Measurements from ENCODE around the gene TADA2A. TPM values are rescaled to one million over a fixed set of nuclear protein-coding genes. Genes with fewer than 3 reads are reported as not detected.
"Not testable (repeated sequence)": the region's sequence is repeated elsewhere in the genome, so short reads cannot be mapped to it uniquely, and the experiment has no call there.

The TADA2A gene
- polyA plus RNA-seq, 1 donor: 22.3 TPM

- not testable (repeated sequence) for H3K27me3 ChIP-seq (ENCODE audit: control insufficient read depth, insufficient read depth, low read length); DNase-seq; H3K36me3 ChIP-seq (ENCODE audit: control insufficient read depth, insufficient read depth, low read length); H3K4me3 ChIP-seq (ENCODE audit: low read length); H3K4me1 ChIP-seq (ENCODE audit: control insufficient read depth, insufficient read depth, low read length); H3K27ac ChIP-seq (ENCODE audit: low read length); H3K9me3 ChIP-seq (ENCODE audit: control insufficient read depth, low read depth, low read length)
- WGBS (ENCODE audit: insufficient coverage, low lambda C conversion rate): no CpG with 5 or more reads among the region's 3 CpGs
Measured at GRCh38 chr17:37457801-37458200, 51.1 kb downstream of the TADA2A start.

- peaks cover 10% of the 10 kb centered on the region for H3K36me3 ChIP-seq (ENCODE audit: control insufficient read depth, insufficient read depth, low read length)
- WGBS (ENCODE audit: insufficient coverage, low lambda C conversion rate): 100% methylated on average over 1 of the region's 3 CpGs
- no peaks in the 10 kb centered on the region for H3K9me3 ChIP-seq (ENCODE audit: control insufficient read depth, low read depth, low read length)
Measured at GRCh38 chr17:37458805-37459204, 52.1 kb downstream of the TADA2A start.

GRCh38 chr17:37461668-37462067 lies 55.0 kb downstream of the TADA2A start:
- no CpG with 5 or more reads among the region's 3 CpGs for WGBS (ENCODE audit: insufficient coverage, low lambda C conversion rate)
- no peak overlapping the region for H3K4me3 ChIP-seq (ENCODE audit: low read length)
- H3K27me3 ChIP-seq (ENCODE audit: control insufficient read depth, insufficient read depth, low read length): no peaks in the 10 kb centered on the region
- peaks cover 28% of the 10 kb centered on the region for H3K36me3 ChIP-seq (ENCODE audit: control insufficient read depth, insufficient read depth, low read length)
- no peak overlapping the region for H3K27ac ChIP-seq (ENCODE audit: low read length)
- DNase-seq: no peak
- H3K4me1 ChIP-seq (ENCODE audit: control insufficient read depth, insufficient read depth, low read length): no peaks in the 10 kb centered on the region
- H3K9me3 ChIP-seq (ENCODE audit: control insufficient read depth, low read depth, low read length): no peaks in the 10 kb centered on the region

More at GRCh38 chr17:37458805-37459204, 52.1 kb downstream of the TADA2A start:
- no peak overlapping the region for H3K4me3 ChIP-seq (ENCODE audit: low read length)
- no peak overlapping the region for H3K27ac ChIP-seq (ENCODE audit: low read length)
- no peak for DNase-seq
- H3K27me3 ChIP-seq (ENCODE audit: control insufficient read depth, insufficient read depth, low read length): no peaks in the 10 kb centered on the region
- no peaks in the 10 kb centered on the region for H3K4me1 ChIP-seq (ENCODE audit: control insufficient read depth, insufficient read depth, low read length)

- Histone ChIP-seq H3K36me3 (ENCODE audit: control insufficient read depth, insufficient read depth, low read length) (peaks cover 35% of the 10 kb centered on the region), H3K27ac (ENCODE audit: low read length) (no peak overlapping the region), H3K4me1 (ENCODE audit: control insufficient read depth, insufficient read depth, low read length) (no peaks in the 10 kb centered on the region), H3K27me3 (ENCODE audit: control insufficient read depth, insufficient read depth, low read length) (no peaks in the 10 kb centered on the region), H3K4me3 (ENCODE audit: low read length) (no peak overlapping the region), H3K9me3 (ENCODE audit: control insufficient read depth, low read depth, low read length) (no peaks in the 10 kb centered on the region)
- WGBS (ENCODE audit: insufficient coverage, low lambda C conversion rate): no CpG with 5 or more reads among the region's 5 CpGs
- no peak for DNase-seq
Measured at GRCh38 chr17:37462492-37462891, 55.8 kb downstream of the TADA2A start.

DNA sequence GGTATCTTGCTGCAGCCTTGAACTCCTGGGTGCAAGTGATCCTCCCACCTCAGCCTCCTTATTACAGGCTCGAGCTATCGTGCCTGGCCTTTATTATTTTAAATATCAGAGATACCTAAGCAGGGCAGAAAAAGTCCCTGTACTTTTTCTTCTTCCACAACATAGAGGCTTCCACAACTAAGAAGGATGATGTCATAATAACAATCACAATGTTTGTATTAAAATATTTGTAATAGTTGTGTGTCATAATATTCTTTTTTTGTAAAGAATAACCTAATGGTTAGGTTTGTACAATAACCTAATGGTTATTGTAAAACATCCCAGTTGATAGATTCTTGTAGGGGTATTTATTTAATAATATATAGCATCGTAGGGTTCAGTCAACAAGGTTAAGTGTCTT lies 56.4 kb downstream of the TADA2A start:
- H3K4me3 ChIP-seq (ENCODE audit: low read length): no peak overlapping the region
- H3K27ac ChIP-seq (ENCODE audit: low read length): no peak overlapping the region
- H3K4me1 ChIP-seq (ENCODE audit: control insufficient read depth, insufficient read depth, low read length): no peaks in the 10 kb centered on the region
- H3K27me3 ChIP-seq (ENCODE audit: control insufficient read depth, insufficient read depth, low read length): no peaks in the 10 kb centered on the region
- peaks cover 40% of the 10 kb centered on the region for H3K36me3 ChIP-seq (ENCODE audit: control insufficient read depth, insufficient read depth, low read length)
- no CpG with 5 or more reads among the region's 3 CpGs for WGBS (ENCODE audit: insufficient coverage, low lambda C conversion rate)
- DNase-seq: no peak
- H3K9me3 ChIP-seq (ENCODE audit: control insufficient read depth, low read depth, low read length): no peaks in the 10 kb centered on the region

- H3K4me3 ChIP-seq (ENCODE audit: low read length): no peak overlapping the region
- no peak overlapping the region for H3K27ac ChIP-seq (ENCODE audit: low read length)
- H3K27me3 ChIP-seq (ENCODE audit: control insufficient read depth, insufficient read depth, low read length): no peaks in the 10 kb centered on the region
- WGBS (ENCODE audit: insufficient coverage, low lambda C conversion rate): no CpG with 5 or more reads among the region's 7 CpGs
- no peaks in the 10 kb centered on the region for H3K9me3 ChIP-seq (ENCODE audit: control insufficient read depth, low read depth, low read length)
- H3K4me1 ChIP-seq (ENCODE audit: control insufficient read depth, insufficient read depth, low read length): no peaks in the 10 kb centered on the region
- H3K36me3 ChIP-seq (ENCODE audit: control insufficient read depth, insufficient read depth, low read length): peaks cover 40% of the 10 kb centered on the region
- DNase-seq: no peak
Measured at GRCh38 chr17:37465069-37465616, 58.5 kb downstream of the TADA2A start.

DNA sequence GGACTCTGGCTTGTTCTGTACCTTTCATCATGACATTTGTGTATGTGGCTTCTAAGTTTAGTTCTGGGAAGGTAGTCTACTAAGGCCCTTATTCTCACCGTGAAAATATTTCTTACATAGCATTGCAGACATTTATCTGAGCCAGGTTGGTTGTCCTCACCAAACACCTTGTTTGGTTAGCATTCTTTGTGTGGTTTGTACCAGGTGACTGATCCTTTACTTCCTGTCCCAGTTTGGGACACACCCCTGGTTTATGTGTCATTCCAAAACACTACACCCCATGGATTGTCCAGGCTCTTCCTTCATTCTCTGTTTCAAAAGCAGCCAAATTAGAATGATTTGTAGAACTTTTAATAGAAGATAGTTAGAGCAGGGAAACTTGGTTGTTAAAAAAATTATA lies 59.8 kb downstream of the TADA2A start:
- peaks cover 51% of the 10 kb centered on the region for H3K36me3 ChIP-seq (ENCODE audit: control insufficient read depth, insufficient read depth, low read length)

DNA sequence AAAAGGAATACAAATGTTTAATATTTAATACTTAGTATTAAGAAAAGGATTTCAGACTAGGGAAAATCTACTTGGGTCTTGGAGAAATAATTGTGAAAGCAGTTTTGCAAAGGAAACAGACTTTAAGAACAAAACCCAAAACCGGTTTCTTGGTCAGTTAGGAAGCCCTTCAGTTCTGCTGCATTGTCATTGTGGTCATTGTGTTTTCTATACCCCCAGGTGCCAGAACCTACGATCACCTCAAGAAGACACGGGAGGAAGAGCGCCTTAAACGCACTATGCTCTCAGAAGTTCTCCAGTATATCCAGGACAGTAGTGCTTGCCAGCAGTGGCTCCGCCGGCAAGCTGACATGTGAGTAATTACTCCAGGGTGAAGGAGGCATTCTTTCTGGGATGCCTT lies 63.5 kb downstream of the TADA2A start:
- Histone ChIP-seq H3K4me1 (ENCODE audit: control insufficient read depth, insufficient read depth, low read length) (no peaks in the 10 kb centered on the region), H3K36me3 (ENCODE audit: control insufficient read depth, insufficient read depth, low read length) (peaks cover 66% of the 10 kb centered on the region), H3K27ac (ENCODE audit: low read length) (no peak overlapping the region), H3K27me3 (ENCODE audit: control insufficient read depth, insufficient read depth, low read length) (no peaks in the 10 kb centered on the region), H3K9me3 (ENCODE audit: control insufficient read depth, low read depth, low read length) (no peaks in the 10 kb centered on the region), H3K4me3 (ENCODE audit: low read length) (no peak overlapping the region)
- WGBS (ENCODE audit: insufficient coverage, low lambda C conversion rate): no CpG with 5 or more reads among the region's 7 CpGs
- no peak for DNase-seq

More for the DNA sequence above, 59.8 kb downstream of the TADA2A start:
- H3K27ac ChIP-seq (ENCODE audit: low read length): no peak overlapping the region
- H3K27me3 ChIP-seq (ENCODE audit: control insufficient read depth, insufficient read depth, low read length): no peaks in the 10 kb centered on the region
- no peak for DNase-seq
- H3K4me1 ChIP-seq (ENCODE audit: control insufficient read depth, insufficient read depth, low read length): no peaks in the 10 kb centered on the region
- 100% methylated on average over 1 of the region's 1 CpG for WGBS (ENCODE audit: insufficient coverage, low lambda C conversion rate)
- no peak overlapping the region for H3K4me3 ChIP-seq (ENCODE audit: low read length)
- no peaks in the 10 kb centered on the region for H3K9me3 ChIP-seq (ENCODE audit: control insufficient read depth, low read depth, low read length)

DNA sequence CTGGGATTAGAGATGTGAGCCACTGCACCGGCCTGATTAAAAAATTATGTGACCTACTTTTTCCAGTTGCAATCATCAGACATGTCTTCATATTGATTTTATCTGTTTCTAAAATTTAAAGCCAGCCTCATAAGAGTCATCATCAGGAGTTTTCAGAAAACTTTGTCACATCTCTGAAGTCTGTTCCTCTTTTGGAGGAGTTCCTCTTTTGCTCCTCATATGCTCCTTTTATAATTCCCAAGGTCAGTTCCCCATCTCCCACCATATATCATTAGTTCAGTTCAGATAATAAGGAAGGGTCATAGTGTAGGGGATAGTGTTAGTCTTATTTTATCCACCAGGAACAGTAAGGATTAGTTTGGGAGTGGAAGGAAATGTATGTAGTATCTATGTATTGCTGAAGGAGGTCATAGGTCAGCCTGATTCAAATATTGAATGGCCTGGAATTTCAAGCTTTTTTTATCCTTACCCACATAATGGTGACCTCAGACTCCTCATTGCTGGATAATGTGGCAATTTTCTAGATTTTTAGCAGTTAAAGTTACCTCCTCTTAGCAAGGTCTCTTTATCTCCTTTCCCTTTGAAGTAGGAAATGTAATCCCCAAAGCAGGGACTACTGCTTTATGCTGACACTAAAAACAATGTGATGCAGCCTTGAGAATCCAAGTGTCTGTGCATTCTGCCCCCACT lies 69.2 kb downstream of the TADA2A start:
- H3K27ac ChIP-seq (ENCODE audit: low read length): no peak overlapping the region
- no CpG with 5 or more reads among the region's 1 CpG for WGBS (ENCODE audit: insufficient coverage, low lambda C conversion rate)
- no peaks in the 10 kb centered on the region for H3K9me3 ChIP-seq (ENCODE audit: control insufficient read depth, low read depth, low read length)
- DNase-seq: no peak
- no peak overlapping the region for H3K4me3 ChIP-seq (ENCODE audit: low read length)
- H3K4me1 ChIP-seq (ENCODE audit: control insufficient read depth, insufficient read depth, low read length): no peaks in the 10 kb centered on the region
- no peaks in the 10 kb centered on the region for H3K27me3 ChIP-seq (ENCODE audit: control insufficient read depth, insufficient read depth, low read length)
- H3K36me3 ChIP-seq (ENCODE audit: control insufficient read depth, insufficient read depth, low read length): peaks cover 70% of the 10 kb centered on the region

GRCh38 chr17:37476431-37477120 lies 69.9 kb downstream of the TADA2A start:
- H3K27me3 ChIP-seq (ENCODE audit: control insufficient read depth, insufficient read depth, low read length): no peaks in the 10 kb centered on the region
- no peak overlapping the region for H3K27ac ChIP-seq (ENCODE audit: low read length)
- 78% methylated on average over 2 of the region's 4 CpGs for WGBS (ENCODE audit: insufficient coverage, low lambda C conversion rate)
- peak in 1 of 2 donors; percentile 9 for DNase-seq
- H3K4me1 ChIP-seq (ENCODE audit: control insufficient read depth, insufficient read depth, low read length): no peaks in the 10 kb centered on the region
- no peak overlapping the region for H3K4me3 ChIP-seq (ENCODE audit: low read length)
- H3K9me3 ChIP-seq (ENCODE audit: control insufficient read depth, low read depth, low read length): no peaks in the 10 kb centered on the region
- peaks cover 65% of the 10 kb centered on the region for H3K36me3 ChIP-seq (ENCODE audit: control insufficient read depth, insufficient read depth, low read length)
